Measurements from ENCODE around the gene IRF6.
A peak's percentile ranks its signal among the peaks of the same experiment; 100 is the strongest.

The IRF6 gene

GRCh38 chr1:209766051-209766450, 39.9 kb downstream of the IRF6 start:
- TF ChIP-seq CTCF (IDR thresholded peaks at IDR 0.05; ENCODE audit: borderline replicate concordance, insufficient read depth, low read depth, low read length), result no peak
- H3K4me3 ChIP-seq (ENCODE audit: low read depth, low read length), result no peak overlapping the region

- H3K4me3 ChIP-seq (ENCODE audit: low read depth, low read length), result no peak overlapping the region
- no peak for TF ChIP-seq CTCF (IDR thresholded peaks at IDR 0.05; ENCODE audit: borderline replicate concordance, insufficient read depth, low read depth, low read length)
These were observed 44.8 kb downstream of the IRF6 start for GRCh38 chr1:209761011-209761635.

GRCh38 chr1:209759829-209760359, 46.0 kb downstream of the IRF6 start:
- TF ChIP-seq CTCF (IDR thresholded peaks at IDR 0.05; ENCODE audit: borderline replicate concordance, insufficient read depth, low read depth, low read length), result no peak
- no peak overlapping the region for H3K4me3 ChIP-seq (ENCODE audit: low read depth, low read length)

GRCh38 chr1:209758400-209758799, 47.5 kb downstream of the IRF6 start:
- H3K4me3 ChIP-seq (ENCODE audit: low read depth, low read length), result no peak overlapping the region
- no peak for TF ChIP-seq CTCF (IDR thresholded peaks at IDR 0.05; ENCODE audit: borderline replicate concordance, insufficient read depth, low read depth, low read length)

- H3K4me3 ChIP-seq (ENCODE audit: low read depth, low read length), result peak overlapping the region; percentile 73
- no peak for TF ChIP-seq CTCF (IDR thresholded peaks at IDR 0.05; ENCODE audit: borderline replicate concordance, insufficient read depth, low read depth, low read length)
These were observed 49.1 kb downstream of the IRF6 start for GRCh38 chr1:209756615-209757445.

GRCh38 chr1:209755926-209756614, 49.9 kb downstream of the IRF6 start, which contains the start of gene TRAF3IP3:
TSS of gene TRAF3IP3 (plus strand) at chr1:209756053. CDS start at chr1:209760040, 3,987 bp downstream.
- H3K4me3 ChIP-seq (ENCODE audit: low read depth, low read length), result peak within 1 kb of the TSS; percentile 73
- TF ChIP-seq CTCF (IDR thresholded peaks at IDR 0.05; ENCODE audit: borderline replicate concordance, insufficient read depth, low read depth, low read length), result no peak
